MM.1S (cell line): ENCODE measurements around the gene TXNDC8.

Experiments used
- DNase-seq: peaks from one replicate; pipeline ENCODE4 v3.0.0-alpha.2; 2015
- H2AFZ ChIP-seq: fragments of 300-600 bp; sonication (generic); 2 replicates; pipeline ENCODE4 v1.6.0; 2016; ENCODE audit warnings: antibody characterized with exemption, low read length
- H3F3A ChIP-seq: fragments of 300-600 bp; sonication (generic); 2 replicates; pipeline ENCODE4 v1.6.1; 2016; ENCODE audit warnings: mild to moderate bottlenecking, antibody characterized with exemption, low read length, moderate library complexity, mixed read lengths; ENCODE audit not compliant: insufficient read depth
- H3K27ac ChIP-seq: fragments of 300-600 bp; sonication (generic); 2 replicates; pipeline ENCODE4 v1.5.1; 2016; ENCODE audit warnings: mild to moderate bottlenecking, low read length
- H3K27me3 ChIP-seq: fragments of 300-600 bp; sonication (generic); replicated peaks from 2 replicates; pipeline ENCODE4 v1.6.0; 2016; ENCODE audit warnings: low read length; ENCODE audit not compliant: insufficient read depth
- H3K36me3 ChIP-seq: fragments of 300-600 bp; sonication (generic); replicated peaks from 2 replicates; pipeline ENCODE4 v1.6.1; 2016; ENCODE audit warnings: mild to moderate bottlenecking, low read length, mixed read lengths; ENCODE audit not compliant: insufficient read depth
- H3K4me1 ChIP-seq: fragments of 300-600 bp; sonication (generic); 2 replicates; pipeline ENCODE4 v1.6.1; 2016; ENCODE audit warnings: low read length, mixed read lengths
- H3K4me2 ChIP-seq: fragments of 300-600 bp; sonication (generic); 2 replicates; pipeline ENCODE4 v1.6.0; 2016; ENCODE audit warnings: low read depth, low read length
- H3K4me3 ChIP-seq: fragments of 300-600 bp; sonication (generic); 2 replicates; pipeline ENCODE4 v1.5.1; 2016; ENCODE audit warnings: low read length, mixed read lengths
- H3K79me2 ChIP-seq: fragments of 300-600 bp; sonication (generic); 2 replicates; pipeline ENCODE4 v1.6.1; 2016; ENCODE audit warnings: mixed run types, low read length, mixed read lengths
- H3K9ac ChIP-seq: fragments of 300-600 bp; sonication (generic); 2 replicates; pipeline ENCODE4 v1.6.1; 2016; ENCODE audit warnings: low read length, mixed read lengths
- H3K9me2 ChIP-seq: fragments of 300-600 bp; sonication (generic); replicated peaks from 2 replicates; pipeline ENCODE4 v1.6.1; 2016; ENCODE audit warnings: mild to moderate bottlenecking, low read length, mixed read lengths; ENCODE audit not compliant: insufficient read depth
- H3K9me3 ChIP-seq: fragments of 300-600 bp; sonication (generic); replicated peaks from 2 replicates; pipeline ENCODE4 v1.6.1; 2016; ENCODE audit warnings: mild to moderate bottlenecking, low read length, mixed read lengths; ENCODE audit not compliant: insufficient read depth
- H4K20me1 ChIP-seq: fragments of 300-600 bp; sonication (generic); 2 replicates; pipeline ENCODE4 v1.6.1; 2016; ENCODE audit warnings: mild to moderate bottlenecking, low read length, moderate library complexity, mixed read lengths; ENCODE audit not compliant: insufficient read depth
- EZH2 ChIP-seq: fragments of 300-600 bp; sonication (generic); optimal IDR thresholded peaks from 2 replicates; pipeline ENCODE3; 2017; ENCODE audit warnings: low read depth, mild to moderate bottlenecking, antibody characterized with exemption, low read length, mixed read lengths
- EZH2phosphoT487 ChIP-seq: fragments of 300-600 bp; sonication (generic); IDR thresholded peaks from 2 replicates; pipeline ENCODE4 v1.6.1; 2018; ENCODE audit warnings: antibody characterized with exemption, low read length
- TF ChIP-seq, protein P1 (sequence below): fragments of 300-600 bp; sonication (generic); IDR thresholded peaks from 2 replicates; pipeline ENCODE4 v1.5.1; 2016; ENCODE audit warnings: antibody characterized with exemption, low read length, mixed read lengths

Gene TXNDC8

GRCh38 chr9:110303133-110303532 lies 34.5 kb downstream of the TXNDC8 start:
- Histone ChIP-seq H3K9me3 (no peaks in the 10 kb centered on the region), H3K4me1 (peaks cover 11% of the 10 kb centered on the region), H3K4me3 (no peak overlapping the region), H3K27me3 (no peaks in the 10 kb centered on the region), H3F3A (peaks cover 5% of the 10 kb centered on the region), H2AFZ (no peak overlapping the region), H3K79me2 (no peaks in the 10 kb centered on the region), H3K4me2 (no peak overlapping the region), H3K36me3 (no peaks in the 10 kb centered on the region), H4K20me1 (no peaks in the 10 kb centered on the region), H3K9me2 (no peaks in the 10 kb centered on the region), H3K9ac (no peak overlapping the region), H3K27ac (no peak overlapping the region)
- no peak for DNase-seq
- TF ChIP-seq, protein P1, sequence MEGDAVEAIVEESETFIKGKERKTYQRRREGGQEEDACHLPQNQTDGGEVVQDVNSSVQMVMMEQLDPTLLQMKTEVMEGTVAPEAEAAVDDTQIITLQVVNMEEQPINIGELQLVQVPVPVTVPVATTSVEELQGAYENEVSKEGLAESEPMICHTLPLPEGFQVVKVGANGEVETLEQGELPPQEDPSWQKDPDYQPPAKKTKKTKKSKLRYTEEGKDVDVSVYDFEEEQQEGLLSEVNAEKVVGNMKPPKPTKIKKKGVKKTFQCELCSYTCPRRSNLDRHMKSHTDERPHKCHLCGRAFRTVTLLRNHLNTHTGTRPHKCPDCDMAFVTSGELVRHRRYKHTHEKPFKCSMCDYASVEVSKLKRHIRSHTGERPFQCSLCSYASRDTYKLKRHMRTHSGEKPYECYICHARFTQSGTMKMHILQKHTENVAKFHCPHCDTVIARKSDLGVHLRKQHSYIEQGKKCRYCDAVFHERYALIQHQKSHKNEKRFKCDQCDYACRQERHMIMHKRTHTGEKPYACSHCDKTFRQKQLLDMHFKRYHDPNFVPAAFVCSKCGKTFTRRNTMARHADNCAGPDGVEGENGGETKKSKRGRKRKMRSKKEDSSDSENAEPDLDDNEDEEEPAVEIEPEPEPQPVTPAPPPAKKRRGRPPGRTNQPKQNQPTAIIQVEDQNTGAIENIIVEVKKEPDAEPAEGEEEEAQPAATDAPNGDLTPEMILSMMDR, result no peak
- no peak for TF ChIP-seq EZH2phosphoT487
- TF ChIP-seq EZH2, result no peak

DNA sequence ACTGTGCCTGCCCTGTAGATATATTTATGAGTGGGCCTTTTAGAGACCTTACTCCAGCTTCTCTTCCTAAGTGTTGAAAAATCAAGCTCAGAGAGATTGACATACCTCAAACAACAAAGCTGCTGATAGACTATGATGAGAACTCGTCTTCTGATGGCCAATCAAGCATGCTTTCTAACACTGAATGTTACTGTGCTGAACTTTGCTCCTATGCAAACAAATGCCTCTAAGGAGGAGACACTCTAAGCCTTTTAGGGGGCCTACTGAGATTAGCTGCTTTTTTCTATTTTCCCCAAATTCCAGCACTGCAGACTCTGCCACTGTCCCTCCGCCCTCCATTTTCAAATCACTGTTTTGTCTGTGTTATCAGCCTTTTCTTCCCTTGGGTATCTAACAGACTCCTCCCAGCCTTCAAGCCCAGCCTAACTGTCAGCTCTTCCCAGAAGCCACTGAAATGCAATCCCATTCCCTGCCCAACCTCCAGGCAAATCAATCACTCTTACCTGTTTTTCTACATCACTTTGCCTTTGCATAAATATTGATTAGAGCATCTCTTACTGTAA lies 39.5 kb downstream of the TXNDC8 start:
- no peak overlapping the region for H3K27ac ChIP-seq

GRCh38 chr9:110293248-110293647 lies 44.4 kb downstream of the TXNDC8 start:
- H2AFZ ChIP-seq, result no peak overlapping the region
- TF ChIP-seq EZH2phosphoT487 (no peak), EZH2 (no peak)
- TF ChIP-seq, protein P1, result no peak

More for the DNA sequence above, 39.5 kb downstream of the TXNDC8 start:
- Histone ChIP-seq H3F3A (no peaks in the 10 kb centered on the region), H3K79me2 (no peaks in the 10 kb centered on the region), H4K20me1 (no peaks in the 10 kb centered on the region), H3K36me3 (no peaks in the 10 kb centered on the region), H3K9me2 (no peaks in the 10 kb centered on the region), H3K4me2 (no peak overlapping the region), H3K4me1 (no peaks in the 10 kb centered on the region), H3K9ac (no peak overlapping the region), H3K27me3 (no peaks in the 10 kb centered on the region), H3K9me3 (no peaks in the 10 kb centered on the region), H3K4me3 (no peak overlapping the region), H2AFZ (no peak overlapping the region)
- TF ChIP-seq EZH2phosphoT487, result no peak
- no peak for DNase-seq

GRCh38 chr9:110291921-110292557 lies 45.6 kb downstream of the TXNDC8 start:
- H3K27ac ChIP-seq, result no peak overlapping the region
- TF ChIP-seq, protein P1, result no peak
- TF ChIP-seq EZH2phosphoT487 (no peak), EZH2 (no peak)
- DNase-seq, result no peak

More at GRCh38 chr9:110293248-110293647, 44.4 kb downstream of the TXNDC8 start:
- no peaks in the 10 kb centered on the region for H3K36me3 ChIP-seq
- no peak overlapping the region for H3K9ac ChIP-seq
- H3K4me3 ChIP-seq, result no peak overlapping the region
- H3K9me2 ChIP-seq, result no peaks in the 10 kb centered on the region
- H3K79me2 ChIP-seq, result no peaks in the 10 kb centered on the region
- no peak overlapping the region for H3K27ac ChIP-seq
- no peaks in the 10 kb centered on the region for H3F3A ChIP-seq
- no peaks in the 10 kb centered on the region for H3K9me3 ChIP-seq
- H3K4me1 ChIP-seq, result no peaks in the 10 kb centered on the region
- no peak for DNase-seq
- no peaks in the 10 kb centered on the region for H4K20me1 ChIP-seq
- no peak overlapping the region for H3K4me2 ChIP-seq
- no peaks in the 10 kb centered on the region for H3K27me3 ChIP-seq

More at GRCh38 chr9:110291921-110292557, 45.6 kb downstream of the TXNDC8 start:
- no peak overlapping the region for H3K9ac ChIP-seq
- no peak overlapping the region for H3K4me2 ChIP-seq
- no peaks in the 10 kb centered on the region for H3K36me3 ChIP-seq
- no peaks in the 10 kb centered on the region for H4K20me1 ChIP-seq
- no peaks in the 10 kb centered on the region for H3K9me3 ChIP-seq
- H3K9me2 ChIP-seq, result no peaks in the 10 kb centered on the region
- no peak overlapping the region for H2AFZ ChIP-seq
- H3K4me1 ChIP-seq, result no peaks in the 10 kb centered on the region
- no peaks in the 10 kb centered on the region for H3K79me2 ChIP-seq
- H3F3A ChIP-seq, result no peaks in the 10 kb centered on the region
- no peaks in the 10 kb centered on the region for H3K27me3 ChIP-seq
- H3K4me3 ChIP-seq, result no peak overlapping the region
